ELF-1 (cell line): ENCODE results near the gene AHSA1.
"Not testable (repeated sequence)": the region's sequence is repeated elsewhere in the genome, so short reads cannot be mapped to it uniquely, and the experiment has no call there.

Experiments
- DNase-seq: peaks from one replicate; pipeline ENCODE4 v3.0.0-alpha.2; 2016; ENCODE audit warnings: low read depth, low spot score

AHSA1 gene

GRCh38 chr14:77457522-77458248, at the start of gene AHSA1, which contains the start of gene VIPAS39:
TSS of gene AHSA1 (plus strand) at chr14:77458093. CDS start at chr14:77458190, 97 bp downstream.
TSS of gene VIPAS39 (minus strand) at chr14:77457601. CDS start at chr14:77454102, 3,499 bp downstream.
- peak; percentile 99 for DNase-seq

GRCh38 chr14:77409131-77409533, 48.8 kb upstream of the AHSA1 start:
- DNase-seq, result peak; percentile 49

GRCh38 chr14:77415403-77416030, 42.4 kb upstream of the AHSA1 start:
- DNase-seq, result not testable (repeated sequence)

GRCh38 chr14:77416098-77416497, 41.8 kb upstream of the AHSA1 start:
- not testable (repeated sequence) for DNase-seq

GRCh38 chr14:77416836-77417235, 41.1 kb upstream of the AHSA1 start:
- no peak for DNase-seq

- DNase-seq, result no peak
Measured at GRCh38 chr14:77421201-77421600, 36.7 kb upstream of the AHSA1 start.

- DNase-seq, result no peak
Measured at GRCh38 chr14:77423423-77423822, 34.5 kb upstream of the AHSA1 start, which contains the start of gene NOXRED1. TSS of gene NOXRED1 (minus strand) at chr14:77423523. CDS start at chr14:77422889, 634 bp downstream.

GRCh38 chr14:77424862-77425261, 33.0 kb upstream of the AHSA1 start:
- no peak for DNase-seq

- no peak for DNase-seq
Measured at GRCh38 chr14:77426396-77426795, 31.5 kb upstream of the AHSA1 start.

- no peak for DNase-seq
Measured at GRCh38 chr14:77436042-77436441, 21.9 kb upstream of the AHSA1 start.

- no peak for DNase-seq
Measured at GRCh38 chr14:77438596-77438995, 19.3 kb upstream of the AHSA1 start.

- DNase-seq, result no peak
Measured at GRCh38 chr14:77439861-77440260, 18.0 kb upstream of the AHSA1 start.

- DNase-seq, result no peak
Measured at GRCh38 chr14:77442196-77442595, 15.7 kb upstream of the AHSA1 start.

GRCh38 chr14:77455966-77456640, 1.8 kb upstream of the AHSA1 start:
- no peak for DNase-seq

- no peak for DNase-seq
Measured at GRCh38 chr14:77457115-77457521, 775 bp upstream of the AHSA1 start.

- DNase-seq, result peak; percentile 71
Measured at GRCh38 chr14:77458249-77458950, 507 bp downstream of the AHSA1 start.

- DNase-seq, result peak; percentile 63
Measured at GRCh38 chr14:77459072-77459723, 1.3 kb downstream of the AHSA1 start.

- no peak for DNase-seq
Measured at GRCh38 chr14:77467801-77468200, 9.9 kb downstream of the AHSA1 start.

GRCh38 chr14:77469067-77469505, 11.2 kb downstream of the AHSA1 start:
- no peak for DNase-seq

- no peak for DNase-seq
Measured at GRCh38 chr14:77469539-77469938, 11.6 kb downstream of the AHSA1 start.

GRCh38 chr14:77470224-77470870, 12.5 kb downstream of the AHSA1 start:
- peak; percentile 34 for DNase-seq
